AML-193 (cell line): Measurements from ENCODE around the gene SMTNL2.
"Not testable (repeated sequence)": the region's sequence is repeated elsewhere in the genome, so short reads cannot be mapped to it uniquely, and the experiment has no call there.

Source experiments
- DNase-seq, 2 experiments: peaks; one replicate each; lab custom pipeline; 2025; lab: John Stamatoyannopoulos, UW

Gene SMTNL2

DNA sequence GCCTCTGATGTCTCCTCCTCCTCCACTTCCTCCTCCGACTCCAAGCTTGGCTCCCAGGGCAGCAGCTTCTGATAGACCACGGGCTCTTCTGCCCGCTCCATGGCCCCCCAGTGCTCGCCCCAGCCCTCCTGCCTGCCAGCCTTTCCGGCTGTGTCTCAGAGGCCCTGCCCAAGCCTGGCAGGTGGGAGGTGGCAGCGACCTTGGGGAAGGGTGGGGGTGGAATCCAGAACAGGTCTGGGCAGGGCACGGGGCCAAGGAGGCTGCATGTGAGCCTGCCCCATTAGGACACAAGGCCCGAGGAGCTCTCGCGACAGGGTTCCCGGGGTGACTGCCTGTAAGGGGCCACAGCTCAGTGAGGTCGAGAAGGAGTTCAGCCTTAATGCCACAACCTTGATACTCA is 23.9 kb upstream of the SMTNL2 start, which contains the start of gene GGT6:
Gene GGT6, minus strand, starts transcription at position 157 of the 400 bp plus-strand sequence. Its CDS starts 56 bp downstream, at position 101.
- DNase-seq: no peak

DNA sequence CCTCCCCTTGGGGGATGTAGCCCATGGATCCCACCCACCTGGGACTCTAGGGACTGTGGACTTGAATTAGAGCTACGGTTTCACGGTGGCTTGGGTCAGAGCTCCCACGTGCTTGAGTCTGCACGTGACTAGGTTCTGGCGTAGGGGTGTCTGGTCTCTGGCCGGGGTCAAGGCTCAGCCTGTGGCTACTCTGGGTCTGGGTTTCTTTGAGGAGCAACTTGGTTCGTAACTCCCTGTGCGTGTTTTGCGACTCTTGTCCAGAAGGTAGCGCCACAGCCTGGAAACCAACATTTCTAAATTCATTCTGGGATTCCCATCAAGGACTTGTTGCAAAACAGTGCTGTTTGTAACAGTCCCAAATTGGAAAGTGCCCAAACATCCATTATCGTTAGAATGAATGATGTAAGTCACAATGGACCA is 23.5 kb upstream of the SMTNL2 start:
- no peak for DNase-seq

DNA sequence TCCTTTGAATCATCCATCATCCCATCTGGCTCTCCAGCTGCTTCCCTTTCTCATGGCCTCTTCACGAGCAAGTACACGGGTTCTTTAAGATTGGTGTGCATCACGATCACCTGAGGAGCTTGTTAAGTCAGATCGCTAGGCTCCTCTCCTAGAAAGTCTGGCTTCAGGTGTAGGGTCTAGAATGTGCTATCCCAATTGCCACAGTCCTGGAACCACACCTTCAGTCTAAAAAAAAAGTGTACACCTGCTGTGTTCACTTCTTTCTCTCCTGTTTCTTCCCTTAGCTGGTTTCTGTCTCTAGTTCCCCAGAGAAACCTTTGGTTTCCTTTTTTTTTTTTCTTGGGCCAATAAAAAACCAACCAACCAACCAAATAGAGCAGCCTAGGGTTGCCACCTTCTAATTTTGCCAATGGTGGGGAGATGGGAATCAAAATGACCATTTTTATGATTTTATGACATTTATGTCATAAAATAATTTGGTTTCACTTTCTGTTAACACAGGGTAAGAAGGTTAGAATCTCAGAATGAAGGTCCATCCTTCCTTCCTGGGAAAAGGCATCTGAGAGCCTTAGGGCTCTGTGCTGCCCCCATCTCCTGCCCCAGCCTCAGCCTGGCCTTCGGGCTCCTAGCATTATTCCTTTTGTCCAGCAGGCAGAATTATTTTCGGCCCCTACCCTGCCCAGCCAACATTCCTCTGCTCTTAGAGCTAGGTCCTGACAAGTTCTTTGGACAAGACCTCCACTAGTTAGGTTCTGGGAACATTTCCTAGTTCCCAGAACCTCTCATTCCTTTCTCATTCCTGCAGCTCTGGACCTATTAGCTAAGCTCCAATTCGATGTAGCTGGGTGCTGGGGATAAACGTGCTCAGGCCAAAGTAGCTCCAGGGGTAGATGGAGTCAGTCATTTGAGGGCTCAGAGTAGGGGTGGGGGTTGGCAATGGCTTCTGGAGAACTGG is 22.0 kb upstream of the SMTNL2 start:
- DNase-seq: no peak

DNA sequence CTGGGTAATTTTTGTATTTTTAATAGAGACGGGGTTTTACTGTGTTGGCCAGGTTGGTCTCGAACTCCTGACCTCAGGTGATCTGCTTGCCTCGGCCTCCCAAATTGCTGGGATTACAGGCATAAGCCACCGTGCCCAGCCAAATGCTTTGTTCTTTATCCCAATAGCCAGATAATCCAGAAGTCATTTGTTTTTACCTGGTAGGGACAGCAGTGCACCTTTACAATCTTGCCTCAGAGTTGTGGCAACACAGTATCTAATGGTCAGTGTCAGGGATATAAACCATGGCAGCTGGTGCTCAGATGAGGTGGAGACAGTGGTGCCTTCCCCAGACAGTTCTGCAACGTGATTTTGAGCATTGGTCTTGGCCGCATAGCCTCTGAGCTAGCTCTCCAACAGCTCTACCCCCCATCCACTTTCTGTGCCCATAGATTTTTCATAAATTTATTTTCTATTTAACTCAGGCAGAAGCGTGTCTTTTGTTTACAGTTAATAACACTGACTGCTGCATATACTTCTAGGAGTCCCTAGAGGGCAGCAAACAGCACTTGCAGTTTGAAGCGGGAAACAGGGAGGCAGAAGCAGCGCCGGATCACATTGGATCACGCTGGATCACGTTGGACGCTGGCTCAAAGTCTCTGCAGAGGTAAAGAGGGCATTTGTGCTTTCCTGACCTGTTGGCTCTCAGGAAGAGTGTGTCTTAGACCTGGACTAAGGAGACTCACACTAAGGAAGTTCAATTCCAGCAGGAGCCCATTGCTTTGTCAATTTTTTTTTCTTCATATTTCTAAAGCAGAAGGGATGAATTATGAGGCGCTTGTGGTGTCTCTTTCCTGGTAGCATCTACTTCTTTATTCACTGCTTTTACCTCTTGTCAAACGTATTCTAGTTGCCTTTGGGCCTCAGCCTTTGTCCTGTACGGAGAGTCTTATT is 18.9 kb upstream of the SMTNL2 start:
- peak; percentile 61 to 68 for DNase-seq

DNA sequence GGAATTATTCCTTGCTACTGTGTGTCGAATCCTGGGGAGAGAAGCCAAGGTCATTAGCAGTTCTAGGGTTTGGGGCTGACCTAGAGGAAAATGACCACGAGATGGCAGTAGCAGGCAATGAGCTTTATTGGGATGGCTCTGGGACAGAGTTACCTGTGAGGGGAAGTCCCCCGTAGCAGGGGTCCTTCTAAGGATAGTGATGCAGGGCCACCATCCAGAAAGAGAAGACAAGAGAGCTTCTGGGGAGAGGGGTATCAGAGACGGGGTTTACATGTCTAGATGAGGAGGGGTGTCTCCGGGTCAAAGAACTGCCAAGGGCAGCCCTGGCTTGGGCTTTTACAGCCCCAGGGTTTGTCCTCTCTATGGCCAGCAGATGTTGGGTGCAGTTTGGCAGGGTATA is 17.5 kb upstream of the SMTNL2 start:
- peak; percentile 12 for DNase-seq

DNA sequence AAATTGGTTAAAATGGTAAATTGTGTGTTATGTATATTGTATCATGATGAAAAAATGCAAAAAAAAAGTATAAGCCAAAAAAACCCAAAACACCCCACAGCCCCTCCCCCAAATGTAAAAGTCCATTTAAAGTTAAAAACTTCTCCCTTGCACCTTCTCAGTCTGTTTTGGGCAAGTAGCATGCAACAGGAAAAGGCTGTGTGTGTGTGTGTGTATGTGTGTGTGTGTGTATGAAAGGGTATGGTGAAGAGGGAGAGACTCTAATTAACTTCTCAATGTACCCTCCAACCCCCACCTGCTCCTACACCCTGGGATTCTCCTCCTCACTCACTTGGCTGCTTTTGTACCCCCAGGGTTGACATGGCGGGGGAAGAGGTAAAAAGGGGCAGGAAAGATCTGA is 14.7 kb upstream of the SMTNL2 start:
- no peak for DNase-seq

DNA sequence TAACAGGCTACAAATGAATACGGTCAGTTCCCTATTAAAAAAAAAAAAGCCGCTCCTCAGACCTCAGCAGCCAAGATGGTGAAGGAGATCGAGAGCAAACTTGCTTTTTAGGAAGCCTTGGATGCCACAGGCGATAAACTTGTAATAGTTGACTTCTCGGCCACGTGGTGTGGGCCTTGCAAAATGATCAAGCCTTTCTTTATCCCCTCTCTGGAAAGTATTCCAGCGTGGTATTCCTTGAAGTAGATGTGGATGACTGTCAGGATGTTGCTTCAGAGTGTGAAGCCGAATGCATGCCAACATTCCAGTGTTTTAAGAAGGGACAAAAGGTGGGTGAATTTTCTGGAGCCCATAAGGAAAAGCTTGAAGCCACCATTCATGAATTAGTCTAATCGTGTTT is 12.2 kb upstream of the SMTNL2 start:
- DNase-seq: no peak

DNA sequence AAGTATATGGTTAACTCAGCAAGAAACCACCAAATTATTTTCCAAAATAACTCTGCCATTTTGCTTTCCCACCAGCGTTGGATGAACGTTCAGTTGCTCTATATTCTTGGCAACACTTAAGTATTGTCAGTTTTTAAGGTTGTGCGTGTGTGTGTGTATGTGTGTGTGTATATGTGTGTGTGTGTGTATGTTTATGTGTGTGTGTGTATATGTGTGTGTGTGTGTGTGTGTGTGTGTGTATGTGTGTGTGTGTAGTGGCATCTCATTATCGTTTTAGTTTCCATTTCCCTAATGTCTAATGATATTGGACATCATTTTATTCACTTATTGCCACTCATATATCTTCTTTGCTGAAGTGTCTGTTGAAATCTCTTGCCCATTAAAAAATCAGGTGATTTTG is 11.2 kb upstream of the SMTNL2 start:
- no peak for DNase-seq

DNA sequence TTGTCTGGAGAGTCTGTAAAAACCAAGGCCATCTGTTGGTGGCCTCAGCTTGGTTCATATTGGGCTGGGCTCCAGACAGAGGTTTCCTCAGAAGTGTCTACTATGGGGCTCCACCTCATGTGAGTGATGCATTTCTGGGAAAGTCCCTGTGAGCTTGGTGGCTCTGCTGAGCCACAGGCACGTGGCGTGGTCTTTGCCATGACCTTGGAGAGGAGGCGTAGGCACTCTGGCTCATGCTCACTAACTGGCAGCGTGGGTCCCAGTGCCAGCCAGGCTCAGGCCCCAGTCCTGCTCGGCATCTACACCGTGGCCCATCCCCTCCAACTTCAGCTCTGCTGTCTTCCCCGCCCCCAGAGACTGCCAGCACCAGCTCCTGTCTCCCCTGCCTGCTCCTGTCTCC is 10.7 kb upstream of the SMTNL2 start:
- no peak for DNase-seq

DNA sequence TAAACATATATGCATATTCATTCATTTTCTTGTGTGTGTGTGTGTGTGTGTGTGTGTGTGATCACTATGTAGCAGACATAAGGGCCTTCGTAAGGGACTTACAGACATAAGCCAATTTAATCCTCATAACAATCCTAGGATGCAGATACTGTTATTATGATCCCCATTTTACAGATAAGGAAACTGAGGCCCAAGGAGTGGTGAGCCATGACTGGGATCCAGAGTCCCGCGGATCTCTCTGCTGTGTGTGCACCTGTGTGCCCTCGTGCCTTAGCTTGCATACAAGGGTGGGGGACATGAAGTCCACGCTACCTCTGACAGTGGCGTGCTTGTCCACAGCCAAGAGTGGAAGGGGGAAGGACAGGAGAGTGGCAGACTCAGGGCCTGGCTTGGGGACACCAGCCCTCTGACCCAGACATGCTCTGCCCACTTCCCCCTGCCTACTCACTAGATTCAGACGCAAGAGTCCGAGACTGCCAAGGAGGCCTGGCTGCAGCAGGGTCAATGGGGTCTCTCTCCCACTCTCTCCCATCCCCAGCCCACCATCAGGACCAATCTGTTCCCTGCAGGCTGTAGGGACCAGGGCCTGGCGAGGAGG is 9.8 kb upstream of the SMTNL2 start:
- no peak for DNase-seq

DNA sequence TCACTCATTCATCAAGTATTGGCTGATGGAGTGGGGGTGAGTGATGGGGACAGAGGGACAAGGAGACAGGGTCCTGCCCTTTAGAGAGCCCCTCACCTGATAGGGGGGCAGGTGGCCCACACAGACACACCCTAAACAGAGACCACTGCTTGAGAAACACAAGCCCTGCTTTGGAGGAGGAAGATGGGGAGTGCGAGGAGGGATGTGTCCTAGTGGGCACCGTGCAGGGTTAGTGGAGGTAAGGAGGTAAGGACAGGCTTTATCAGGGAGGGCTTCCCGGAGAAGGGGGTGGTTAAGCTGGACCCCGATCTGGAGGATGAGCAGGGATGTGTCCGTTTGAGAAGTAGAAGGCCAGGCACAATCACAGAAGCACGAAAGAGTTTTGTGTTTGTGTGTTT is 8.2 kb upstream of the SMTNL2 start:
- no peak for DNase-seq

DNA sequence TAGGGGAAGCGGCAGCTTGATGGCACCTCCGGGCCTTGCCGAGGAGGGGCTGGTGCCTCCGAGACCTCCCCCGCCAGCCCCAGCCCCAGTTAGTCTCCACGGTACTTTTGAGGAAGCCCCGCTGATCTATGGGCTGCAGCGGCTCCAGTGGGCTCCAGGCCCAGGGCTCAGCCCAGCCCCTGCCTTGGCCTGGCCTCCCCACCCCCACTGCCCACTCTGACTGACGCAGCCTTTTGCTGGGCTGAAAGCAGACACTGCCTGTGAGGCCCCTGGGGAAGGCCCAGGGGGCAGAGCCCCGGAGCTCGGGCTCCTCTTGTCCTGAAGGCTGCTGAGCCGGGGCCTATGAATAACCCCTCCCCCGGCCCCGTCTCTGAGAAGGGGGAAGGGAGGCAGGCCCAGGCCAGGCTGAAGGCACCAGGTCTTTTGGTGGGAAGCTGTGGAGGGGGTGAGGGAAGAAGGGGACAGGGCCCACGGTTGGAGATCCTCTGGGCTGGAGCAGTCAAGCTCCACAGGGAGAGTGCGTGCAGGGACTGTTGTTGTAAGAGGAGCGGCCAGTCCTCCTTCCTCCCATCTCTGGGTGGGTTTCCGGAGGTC is 7.5 kb upstream of the SMTNL2 start:
- DNase-seq: no peak

DNA sequence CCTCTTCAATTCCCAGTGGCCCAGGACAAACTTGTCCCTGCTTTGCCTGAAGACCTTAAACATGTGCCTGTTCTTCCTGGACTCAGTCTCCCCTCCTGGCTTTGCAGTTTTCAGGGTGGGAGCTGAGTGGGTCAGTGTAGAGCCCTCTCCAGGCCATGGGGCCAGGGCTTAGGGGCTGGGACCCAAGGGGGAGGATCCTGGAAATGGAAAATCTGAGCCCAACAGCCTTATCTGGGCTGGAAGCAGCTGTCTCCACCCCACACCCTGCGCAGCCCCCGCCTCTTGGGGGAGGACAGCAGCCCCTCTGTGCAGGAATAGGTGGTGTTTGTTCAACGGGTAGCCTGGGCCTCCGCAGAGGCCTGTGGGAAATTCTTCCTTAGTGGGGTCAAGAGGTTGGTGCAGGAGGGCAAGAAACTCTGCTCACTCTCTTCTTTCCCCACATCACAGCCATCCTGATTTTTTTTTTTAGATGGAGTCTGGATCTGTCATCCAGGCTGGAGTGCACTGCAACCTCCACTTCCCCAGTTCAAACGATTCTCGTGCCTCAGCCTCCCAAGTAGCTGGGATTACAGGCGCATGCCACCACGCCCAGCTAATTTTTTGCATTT is 6.8 kb upstream of the SMTNL2 start:
- no peak for DNase-seq

DNA sequence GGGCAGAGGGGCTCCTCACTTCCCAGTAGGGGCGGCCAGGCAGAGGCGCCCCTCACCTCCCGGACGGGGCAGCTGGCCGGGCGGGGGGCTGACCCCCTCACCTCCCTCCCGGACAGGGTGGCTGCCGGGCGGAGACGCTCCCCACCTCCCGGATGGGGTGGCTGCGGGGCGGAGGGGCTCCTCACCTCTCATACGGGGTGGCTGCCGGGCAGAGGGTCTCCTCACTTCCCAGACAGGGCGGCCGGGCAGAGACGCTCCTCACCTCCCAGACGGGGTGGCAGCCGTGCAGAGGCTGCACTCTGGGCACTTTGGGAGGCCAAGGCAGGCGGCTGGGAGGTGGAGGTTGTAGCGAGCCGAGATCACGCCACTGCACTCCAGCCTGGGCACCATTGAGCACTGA is 6.0 kb upstream of the SMTNL2 start:
- DNase-seq: not testable (repeated sequence)

DNA sequence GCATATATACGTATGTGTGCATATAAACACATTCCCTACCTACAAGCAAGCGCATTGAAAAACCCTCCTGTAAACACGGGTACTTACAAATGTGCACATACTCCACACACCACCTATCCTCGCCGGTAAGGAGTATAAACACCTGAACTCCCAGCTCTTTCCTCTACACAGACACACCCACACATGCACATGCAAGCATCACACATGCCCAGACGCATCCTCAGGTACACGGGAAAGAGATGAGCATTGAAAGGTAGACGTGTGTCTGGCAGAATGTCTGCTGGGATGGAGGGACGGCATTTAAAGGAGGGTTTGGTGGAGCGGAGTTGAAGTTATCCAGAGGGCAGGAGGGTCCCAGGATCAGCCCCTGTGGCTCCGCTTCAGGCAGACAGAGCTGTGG is 4.7 kb upstream of the SMTNL2 start:
- no peak for DNase-seq

DNA sequence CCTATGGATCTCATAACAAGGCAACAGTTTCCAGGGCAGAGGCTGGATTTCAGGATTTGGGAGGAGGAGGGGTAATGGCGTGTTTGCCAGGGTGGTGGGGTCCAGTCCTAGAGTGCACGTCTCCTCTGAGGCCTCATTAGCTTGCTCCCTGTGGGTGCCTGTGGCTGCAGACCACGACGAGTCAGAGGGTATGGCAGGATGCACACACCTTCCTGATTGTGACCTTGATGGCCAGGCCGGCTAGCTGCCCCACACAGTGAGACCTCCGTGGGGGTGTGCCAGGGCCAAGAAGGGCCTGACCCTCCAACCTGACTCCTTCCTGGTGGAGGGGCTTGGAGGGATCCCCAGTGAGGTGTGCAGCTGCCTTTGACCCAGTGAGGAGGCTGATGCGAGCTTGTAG is 4.0 kb upstream of the SMTNL2 start:
- DNase-seq: no peak

DNA sequence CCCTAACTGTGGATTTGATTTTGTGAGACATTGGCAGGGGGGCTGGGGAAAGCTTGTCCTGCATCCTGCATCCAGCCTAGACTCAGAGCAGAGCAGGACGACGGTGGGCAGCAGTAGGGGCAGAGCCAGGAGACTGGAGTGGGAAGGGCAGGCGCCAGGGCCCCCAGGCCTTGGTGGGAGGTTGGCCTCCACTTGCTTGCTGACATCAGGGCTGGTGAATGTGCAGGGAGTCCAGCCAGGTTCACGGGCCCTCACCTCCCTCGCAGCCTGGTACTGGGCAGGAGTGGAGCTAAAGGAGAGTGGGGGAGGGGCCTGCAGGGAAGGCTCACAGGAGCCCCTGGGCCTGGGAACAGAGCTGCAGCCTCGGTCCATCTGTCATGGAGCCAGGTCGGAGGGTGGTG is 2.2 kb upstream of the SMTNL2 start:
- DNase-seq: no peak

DNA sequence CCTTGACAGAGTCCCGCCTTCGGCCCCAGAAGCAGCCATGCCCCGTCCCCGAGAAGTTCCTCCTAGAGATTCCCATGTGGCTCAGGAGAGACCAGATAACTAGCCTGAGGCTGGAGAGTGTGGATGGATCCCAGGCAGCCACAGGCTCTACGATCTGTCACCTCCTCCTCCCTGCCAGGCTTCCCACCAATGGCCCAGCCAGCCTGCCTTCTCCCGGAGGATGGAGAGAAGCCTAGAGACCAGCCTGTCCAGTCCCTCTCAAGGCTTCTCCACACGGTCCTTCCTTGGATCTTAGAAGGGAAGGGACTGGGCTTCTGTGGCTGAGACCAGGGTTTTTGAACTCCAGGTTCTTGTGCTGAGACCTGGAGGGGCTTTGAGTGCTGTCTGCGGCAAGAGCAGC is 1.6 kb upstream of the SMTNL2 start:
- DNase-seq: no peak

DNA sequence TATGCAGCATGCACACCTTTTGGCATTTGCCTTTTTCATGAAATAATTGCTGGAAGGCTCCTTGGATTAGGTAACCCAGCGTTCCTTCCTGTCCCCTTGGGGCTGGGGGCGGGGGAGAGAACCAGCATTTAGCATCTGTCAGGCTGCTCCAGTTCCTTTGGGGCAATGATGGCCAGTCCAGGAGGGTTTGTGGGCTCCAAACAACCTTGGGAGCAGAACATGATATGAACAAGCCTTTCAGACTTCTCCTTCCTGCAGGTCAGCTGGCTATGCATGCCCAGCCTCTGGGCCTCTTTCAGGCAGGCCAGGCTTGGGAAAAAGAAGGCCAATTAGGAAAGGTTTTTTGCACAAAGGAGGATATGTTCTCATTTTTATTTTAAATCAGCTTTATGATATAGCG is 1.1 kb upstream of the SMTNL2 start:
- no peak for DNase-seq

DNA sequence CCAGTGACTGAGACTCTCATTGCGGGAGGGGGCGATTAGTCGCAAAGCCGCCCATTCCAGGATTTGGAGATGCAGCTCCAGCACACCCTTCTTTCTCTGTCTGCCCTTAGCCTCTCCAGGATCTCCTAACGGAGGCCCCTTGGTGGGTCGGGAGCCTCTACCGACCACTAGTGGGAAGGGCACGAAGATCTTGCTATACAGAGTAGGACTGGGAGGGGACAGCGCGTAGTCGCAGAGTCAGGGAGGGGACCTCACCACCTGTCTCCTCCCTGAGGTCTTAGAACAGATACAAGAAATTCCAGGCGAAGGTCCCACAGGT is 588 bp upstream of the SMTNL2 start:
- no peak for DNase-seq

DNA sequence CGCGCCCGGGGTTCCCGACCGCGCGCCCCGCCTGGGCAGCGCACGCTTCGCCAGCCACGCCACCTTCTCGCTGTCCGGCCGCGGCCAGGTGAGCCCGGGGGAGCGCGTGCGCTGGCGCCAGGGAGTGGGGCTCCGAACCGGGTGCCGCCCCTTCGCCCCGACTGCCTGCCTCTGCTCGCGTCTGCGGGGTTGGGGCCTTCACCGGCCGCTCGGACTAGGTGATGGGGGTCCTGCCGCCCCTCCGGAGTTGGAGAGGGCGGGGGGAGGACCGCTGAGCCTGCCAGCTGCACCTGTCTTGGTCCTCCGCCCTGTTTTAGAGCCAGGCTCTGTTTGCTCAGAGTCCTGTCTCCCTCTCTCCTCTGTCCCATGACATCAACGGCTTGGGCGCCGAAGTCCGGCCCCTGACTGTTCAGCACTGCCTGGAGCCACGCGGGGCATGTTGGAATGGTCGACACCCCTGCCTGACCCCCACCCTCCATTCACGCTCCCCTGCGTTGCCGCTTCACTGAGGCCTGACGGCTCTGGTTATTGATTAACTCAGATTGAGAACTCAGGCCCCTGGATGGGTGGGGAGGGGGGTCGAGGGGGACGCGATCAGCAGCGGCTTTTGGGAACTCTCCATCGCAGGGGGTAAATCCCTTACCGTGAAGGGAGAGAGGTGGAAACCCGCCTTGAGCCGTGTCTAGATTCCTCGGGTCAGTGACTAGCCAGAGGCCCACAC is 748 bp downstream of the SMTNL2 start:
- no peak for DNase-seq
